ENCODE measurements around the gene CLPX.

CLPX gene

DNA sequence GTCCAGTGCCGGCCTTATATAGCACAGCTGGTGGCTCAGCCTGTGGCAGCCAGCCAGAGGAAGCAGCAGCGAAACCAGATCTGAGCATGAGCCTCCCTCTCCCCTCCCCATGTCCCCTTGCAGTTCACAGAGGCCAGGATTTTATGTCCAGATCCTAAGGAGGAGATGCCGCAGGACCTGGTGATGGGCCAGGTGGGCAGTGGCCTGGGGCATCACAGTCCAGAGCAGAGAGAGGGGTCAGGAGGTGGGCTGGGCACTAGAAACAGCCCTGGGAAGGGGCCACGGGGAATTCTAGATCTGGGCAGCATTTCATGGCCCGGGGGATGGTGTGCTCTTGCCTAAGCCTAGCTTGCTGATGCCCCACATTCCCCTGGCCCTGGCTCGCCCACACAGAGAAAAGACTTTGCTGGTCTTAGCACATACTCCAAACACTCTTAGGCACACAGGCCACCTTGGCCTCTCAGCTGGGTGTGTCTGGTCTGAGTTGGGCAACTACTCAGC, 26.4 kb upstream of the CLPX start:
- Mint-ChIP-seq H3K36me3 (ENCODE audit: low read depth) (no peaks in the 10 kb centered on the region), H3K27ac (no peak overlapping the region), H3K27me3 (no peaks in the 10 kb centered on the region), H3K4me1 (ENCODE audit: low read depth) (no peaks in the 10 kb centered on the region), H3K4me3 (no peak overlapping the region), H3K9me3 (no peaks in the 10 kb centered on the region)
- DNase-seq: no peak

DNA sequence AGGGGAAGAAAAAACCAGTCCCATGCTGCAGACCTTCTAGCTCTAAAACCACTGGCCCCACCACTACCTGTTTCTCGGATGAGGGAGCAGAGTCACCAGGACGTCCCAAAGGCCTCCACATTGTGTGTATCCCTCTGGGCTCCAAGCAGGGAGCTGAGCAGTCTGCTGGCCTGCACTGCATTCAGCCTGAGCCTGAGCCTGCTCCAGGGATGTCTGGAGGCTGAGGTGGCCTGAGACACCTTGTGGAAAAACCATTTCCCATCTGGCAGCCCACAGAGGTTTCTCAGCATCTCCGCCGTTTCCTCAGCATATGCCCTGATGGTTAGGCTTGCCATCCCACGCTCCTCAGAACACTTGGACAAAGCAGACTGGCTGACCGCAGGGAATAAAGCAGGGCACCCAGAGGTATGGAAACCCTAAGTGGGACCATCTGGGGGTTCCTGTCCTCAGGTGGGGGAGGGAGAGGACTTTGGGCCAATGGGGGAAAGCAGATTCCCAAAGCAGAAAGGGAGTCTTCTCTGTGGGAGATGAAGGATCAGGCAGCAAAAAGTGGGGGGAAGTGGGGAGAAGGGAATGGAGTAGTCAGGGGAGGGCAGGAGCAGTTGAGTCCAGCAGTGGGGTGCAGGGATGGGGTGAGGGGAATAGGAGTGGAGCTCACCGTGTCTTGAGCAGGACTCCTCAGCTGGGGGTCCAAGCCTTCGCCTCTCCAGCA, 25.8 kb upstream of the CLPX start, which contains the start of gene CILP:
Gene CILP, minus strand, starts transcription at position 704 of the 712 bp plus-strand sequence. CDS start 1,718 bp downstream, outside the sequence.
- H3K36me3 Mint-ChIP-seq (ENCODE audit: low read depth): no peaks in the 10 kb centered on the region
- no peaks in the 10 kb centered on the region for H3K9me3 Mint-ChIP-seq
- H3K4me3 Mint-ChIP-seq: no peak within 1 kb of the TSS
- H3K27me3 Mint-ChIP-seq: no peaks in the 10 kb centered on the region
- no peak for DNase-seq
- no peaks in the 10 kb centered on the region for H3K4me1 Mint-ChIP-seq (ENCODE audit: low read depth)
- no peak within 1 kb of the TSS for H3K27ac Mint-ChIP-seq

DNA sequence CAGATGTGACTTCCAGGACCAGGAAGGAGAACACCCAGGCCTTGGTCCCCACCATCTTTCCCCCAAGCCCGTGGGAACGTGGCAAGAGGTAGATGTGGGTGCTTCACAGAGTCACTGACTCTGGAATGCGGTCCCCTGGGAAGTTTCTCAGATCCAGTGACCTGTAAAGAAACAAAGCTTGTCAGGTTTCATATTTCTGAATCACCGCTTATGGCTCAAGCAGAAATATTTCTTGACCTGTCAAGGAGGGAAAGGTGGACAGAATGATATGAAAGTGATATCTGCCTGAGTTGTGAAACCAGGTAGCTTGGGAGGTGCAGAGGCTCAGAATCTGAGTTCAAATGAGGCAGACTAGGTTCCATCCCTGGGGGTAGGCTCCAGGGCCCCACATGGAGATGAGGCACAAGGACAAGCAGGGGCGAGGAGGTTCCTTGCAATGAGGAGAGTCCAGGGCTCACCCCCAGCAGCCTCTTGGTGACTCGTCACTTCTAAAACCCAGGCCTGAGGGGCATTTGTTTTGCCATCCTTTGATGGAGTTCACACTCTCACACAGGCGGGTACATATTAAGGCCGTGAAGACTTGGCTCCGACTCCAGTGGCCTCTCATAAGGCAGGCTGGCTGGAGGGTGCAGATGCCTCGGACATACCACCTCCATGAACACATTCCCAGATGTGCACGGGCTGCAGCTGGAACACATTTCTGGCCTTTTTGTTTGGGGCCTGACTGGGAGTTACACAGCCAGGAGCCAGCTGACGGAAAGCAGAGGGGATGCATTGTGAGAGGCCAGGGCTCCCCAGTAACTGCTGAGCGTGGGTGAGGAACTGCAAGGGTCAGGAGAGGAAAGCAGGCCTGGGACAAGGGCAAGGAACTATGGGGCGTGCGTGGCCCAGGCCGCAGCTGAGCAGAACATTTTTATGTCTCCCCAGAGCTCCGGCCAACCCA, 24.8 kb upstream of the CLPX start:
- H3K27me3 Mint-ChIP-seq: no peaks in the 10 kb centered on the region
- no peak overlapping the region for H3K27ac Mint-ChIP-seq
- no peak overlapping the region for H3K4me3 Mint-ChIP-seq
- H3K9me3 Mint-ChIP-seq: no peaks in the 10 kb centered on the region
- no peaks in the 10 kb centered on the region for H3K4me1 Mint-ChIP-seq (ENCODE audit: low read depth)
- no peaks in the 10 kb centered on the region for H3K36me3 Mint-ChIP-seq (ENCODE audit: low read depth)
- DNase-seq: no peak

DNA sequence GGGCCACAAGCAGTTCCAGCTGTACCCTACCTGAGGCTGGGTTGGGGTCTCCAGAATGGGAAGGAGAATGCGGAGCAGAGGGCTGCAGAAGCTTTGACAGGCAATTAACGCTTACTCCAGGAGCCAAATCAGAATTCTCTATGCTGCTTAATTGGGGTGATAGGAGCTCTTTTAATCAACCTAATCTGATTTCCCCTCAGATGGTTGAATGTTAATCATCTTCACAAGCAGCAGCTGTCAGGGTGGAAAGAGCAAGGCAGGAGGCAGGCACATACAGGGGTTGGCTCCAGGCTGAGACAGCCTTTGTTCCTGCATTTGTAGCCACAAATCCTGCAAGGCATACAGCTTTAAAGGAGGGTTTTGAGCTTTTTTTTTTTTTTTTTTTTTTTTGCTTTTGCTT, 23.5 kb upstream of the CLPX start:
- no peaks in the 10 kb centered on the region for H3K36me3 Mint-ChIP-seq (ENCODE audit: low read depth)
- no peaks in the 10 kb centered on the region for H3K4me1 Mint-ChIP-seq (ENCODE audit: low read depth)
- H3K4me3 Mint-ChIP-seq: no peak overlapping the region
- H3K9me3 Mint-ChIP-seq: no peaks in the 10 kb centered on the region
- no peak overlapping the region for H3K27ac Mint-ChIP-seq
- H3K27me3 Mint-ChIP-seq: no peaks in the 10 kb centered on the region
- no peak for DNase-seq

DNA sequence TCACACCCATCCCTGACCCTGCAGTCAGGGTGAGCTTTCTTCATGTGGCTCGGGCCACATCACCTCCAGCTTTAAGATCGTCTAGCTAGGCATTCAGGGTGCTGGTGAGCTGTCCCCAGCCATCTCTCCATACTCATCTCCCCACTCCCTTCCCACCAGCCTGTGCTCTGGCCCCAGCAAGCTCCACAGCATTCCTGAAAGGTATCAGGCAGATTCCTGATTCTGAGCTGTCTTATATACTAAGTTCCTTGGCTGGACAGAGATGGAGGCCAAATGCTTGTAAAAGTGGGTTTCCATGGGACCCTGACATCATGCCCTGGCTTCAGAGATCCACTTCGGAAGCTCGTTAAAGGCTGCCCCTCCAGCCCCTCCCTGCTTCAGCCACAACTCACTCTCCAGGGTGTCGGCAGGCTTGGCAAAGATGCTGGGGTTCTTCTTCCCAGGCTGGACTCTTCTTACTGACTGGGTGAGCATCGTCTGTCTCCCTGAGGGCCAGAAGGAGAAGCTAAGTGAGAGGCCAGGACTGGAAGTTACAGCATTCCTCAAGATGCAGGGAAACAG, 22.2 kb upstream of the CLPX start:
- no peak for DNase-seq
- Mint-ChIP-seq H3K36me3 (ENCODE audit: low read depth) (no peaks in the 10 kb centered on the region), H3K4me1 (ENCODE audit: low read depth) (no peaks in the 10 kb centered on the region), H3K27ac (no peak overlapping the region), H3K4me3 (no peak overlapping the region), H3K27me3 (no peaks in the 10 kb centered on the region), H3K9me3 (no peaks in the 10 kb centered on the region)

DNA sequence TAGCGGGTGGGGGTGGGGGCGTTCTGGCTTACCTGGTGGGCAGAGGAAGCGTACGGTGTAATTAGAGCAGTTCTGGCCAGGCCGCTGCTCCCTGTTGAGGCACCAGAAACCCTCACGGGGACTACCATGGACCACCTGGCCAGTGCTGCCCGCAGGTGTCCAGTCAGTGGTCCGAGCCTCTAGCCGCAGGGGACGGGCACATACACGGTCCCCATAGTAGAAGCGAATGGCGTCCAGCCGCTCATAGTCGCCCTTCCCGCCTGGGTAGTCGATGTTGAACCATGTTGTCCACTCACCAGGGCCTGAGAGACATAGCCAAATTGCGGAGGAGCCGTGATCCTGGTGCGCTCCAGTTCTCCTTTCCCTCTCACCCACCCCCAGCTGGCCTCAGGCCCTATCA, 21.6 kb upstream of the CLPX start:
- H3K9me3 Mint-ChIP-seq: no peaks in the 10 kb centered on the region
- H3K4me3 Mint-ChIP-seq: no peak overlapping the region
- no peaks in the 10 kb centered on the region for H3K4me1 Mint-ChIP-seq (ENCODE audit: low read depth)
- H3K27me3 Mint-ChIP-seq: no peaks in the 10 kb centered on the region
- no peaks in the 10 kb centered on the region for H3K36me3 Mint-ChIP-seq (ENCODE audit: low read depth)
- no peak for DNase-seq
- no peak overlapping the region for H3K27ac Mint-ChIP-seq

DNA sequence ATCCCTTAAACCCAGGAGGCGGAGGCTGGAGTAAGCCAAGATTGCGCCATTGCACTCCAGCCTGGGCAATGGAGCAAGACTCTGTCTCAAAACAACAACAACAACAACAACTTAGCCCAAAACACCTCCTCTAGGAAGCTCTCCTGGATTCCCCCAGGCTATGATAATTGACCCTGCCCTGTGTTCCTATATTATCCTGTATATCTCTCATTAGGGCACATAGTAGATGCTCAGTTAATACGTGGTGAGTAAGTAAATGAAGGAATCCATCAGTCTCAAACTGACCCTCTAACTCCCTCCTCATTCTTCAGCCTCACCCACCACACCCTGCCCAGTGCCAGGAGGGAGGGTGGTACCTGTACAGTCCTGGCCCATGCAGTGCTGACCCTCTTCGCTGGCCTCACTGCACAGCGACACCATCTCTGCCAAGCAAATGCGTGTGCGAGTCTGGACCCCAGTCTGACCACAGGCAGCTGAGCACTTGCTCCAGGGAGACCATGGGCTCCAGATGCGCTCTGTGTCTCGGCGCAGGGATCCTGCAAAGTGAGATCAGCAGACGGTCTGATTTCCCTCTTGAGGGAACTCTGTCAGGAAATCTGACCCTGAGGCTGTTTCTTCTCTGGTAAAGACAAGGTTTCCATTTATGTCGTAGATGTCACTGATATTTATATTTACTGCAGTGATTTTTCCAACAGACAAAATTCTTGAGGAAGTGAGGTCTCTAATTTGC, 20.0 kb upstream of the CLPX start:
- H3K4me1 Mint-ChIP-seq (ENCODE audit: low read depth): no peaks in the 10 kb centered on the region
- DNase-seq: no peak
- no peak overlapping the region for H3K27ac Mint-ChIP-seq
- H3K9me3 Mint-ChIP-seq: no peaks in the 10 kb centered on the region
- no peak overlapping the region for H3K4me3 Mint-ChIP-seq
- H3K36me3 Mint-ChIP-seq (ENCODE audit: low read depth): no peaks in the 10 kb centered on the region
- no peaks in the 10 kb centered on the region for H3K27me3 Mint-ChIP-seq

DNA sequence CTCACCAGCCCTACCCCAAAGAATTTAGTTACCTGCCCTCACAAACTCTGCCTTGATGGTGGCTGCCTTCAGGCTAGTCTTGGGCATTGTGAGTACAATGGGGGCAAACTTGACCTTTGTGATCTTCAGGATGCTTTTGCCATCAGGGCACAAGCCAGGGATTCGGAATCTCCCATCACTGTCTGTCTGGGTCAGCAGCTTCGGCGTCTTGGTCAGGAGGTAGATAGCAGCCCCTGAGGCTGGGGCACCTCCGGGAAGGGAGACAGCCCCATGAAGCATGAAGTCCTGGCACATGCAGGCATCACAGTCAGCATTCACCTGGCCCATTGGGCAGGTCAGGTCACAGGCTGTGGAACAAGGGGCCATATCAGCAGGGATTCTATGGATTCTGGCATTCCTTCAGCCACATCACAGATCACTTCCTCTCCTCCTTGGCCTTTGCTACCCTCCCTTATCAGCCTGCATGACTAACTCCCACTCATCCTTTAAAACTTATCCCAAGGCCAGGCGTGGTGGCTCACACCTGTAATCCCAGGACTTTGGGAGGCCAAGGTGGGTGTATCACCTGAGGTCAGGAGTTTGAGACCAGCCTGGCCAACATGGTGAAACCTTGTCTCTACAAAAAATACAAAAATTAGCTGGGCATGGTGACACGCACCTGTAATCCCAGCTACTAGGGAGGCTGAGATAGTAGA, 19.2 kb upstream of the CLPX start:
- no peak for DNase-seq
- Mint-ChIP-seq H3K27ac (no peak overlapping the region), H3K27me3 (no peaks in the 10 kb centered on the region), H3K4me3 (no peak overlapping the region), H3K4me1 (ENCODE audit: low read depth) (no peaks in the 10 kb centered on the region), H3K9me3 (no peaks in the 10 kb centered on the region), H3K36me3 (ENCODE audit: low read depth) (no peaks in the 10 kb centered on the region)

DNA sequence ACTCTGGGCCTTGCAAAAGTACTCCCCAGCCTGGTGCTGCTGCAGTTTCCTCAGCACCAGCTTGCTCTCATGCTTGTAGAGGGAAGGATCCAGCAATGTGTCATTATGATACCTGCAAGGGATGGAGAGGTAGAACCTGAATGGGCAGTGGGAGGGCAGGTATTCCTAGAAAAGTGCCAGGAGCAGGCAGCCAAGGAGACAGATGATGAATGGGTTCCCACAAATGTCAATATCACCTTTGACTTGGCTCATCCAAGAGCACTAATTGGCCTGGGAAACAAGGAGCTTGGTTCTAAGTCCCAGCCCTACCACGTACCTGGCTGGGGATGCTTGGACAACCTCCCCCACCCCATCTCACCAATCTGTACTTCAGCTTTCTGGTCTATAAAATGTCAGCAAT, 16.8 kb upstream of the CLPX start:
- Mint-ChIP-seq H3K36me3 (ENCODE audit: low read depth) (no peaks in the 10 kb centered on the region), H3K27ac (no peak overlapping the region), H3K4me3 (no peak overlapping the region), H3K27me3 (no peaks in the 10 kb centered on the region), H3K4me1 (ENCODE audit: low read depth) (no peaks in the 10 kb centered on the region), H3K9me3 (no peaks in the 10 kb centered on the region)
- DNase-seq: no peak

DNA sequence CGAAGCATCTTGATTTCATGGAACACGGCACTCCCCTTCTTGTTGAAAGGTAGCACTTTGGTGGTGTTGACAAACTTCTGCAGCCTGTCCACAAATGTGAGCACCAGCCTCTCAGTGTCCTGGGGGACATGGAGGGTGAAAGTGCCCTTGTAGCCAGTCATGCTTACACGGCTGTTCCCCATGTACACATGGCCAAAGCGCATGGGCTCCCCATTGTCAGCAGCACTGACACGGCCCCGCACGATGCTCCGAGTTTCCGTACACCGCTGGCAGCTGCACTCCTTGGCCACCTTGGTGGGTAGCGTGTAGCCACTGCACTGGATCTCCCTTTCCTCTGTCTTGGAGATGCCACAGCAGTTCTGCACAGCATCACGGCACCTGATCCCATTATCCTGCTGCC, 13.4 kb upstream of the CLPX start:
- H3K4me3 Mint-ChIP-seq: no peak overlapping the region
- no peaks in the 10 kb centered on the region for H3K27me3 Mint-ChIP-seq
- no peaks in the 10 kb centered on the region for H3K4me1 Mint-ChIP-seq (ENCODE audit: low read depth)

DNA sequence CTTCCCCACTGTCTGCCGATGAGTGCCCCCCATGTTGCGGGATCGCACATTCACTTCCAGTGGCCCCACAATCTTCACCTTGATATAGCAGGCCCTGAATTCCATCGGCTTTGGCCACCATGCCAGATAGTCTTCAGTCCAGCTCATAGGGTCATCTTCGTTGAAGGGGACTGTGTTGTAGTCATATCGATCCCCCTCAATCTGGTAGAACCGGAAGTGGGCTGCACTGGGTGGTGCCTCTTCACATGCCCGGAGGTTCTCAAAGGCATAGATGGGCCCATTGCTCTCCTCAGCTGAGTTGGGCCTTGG, 12.1 kb upstream of the CLPX start:
- no peak for DNase-seq
- Mint-ChIP-seq H3K4me3 (no peak overlapping the region), H3K9me3 (no peaks in the 10 kb centered on the region), H3K36me3 (ENCODE audit: low read depth) (no peaks in the 10 kb centered on the region), H3K4me1 (ENCODE audit: low read depth) (no peaks in the 10 kb centered on the region), H3K27ac (no peak overlapping the region), H3K27me3 (no peaks in the 10 kb centered on the region)

More for the DNA sequence above, 13.4 kb upstream of the CLPX start:
- no peak for DNase-seq
- Mint-ChIP-seq H3K9me3 (no peaks in the 10 kb centered on the region), H3K27ac (no peak overlapping the region), H3K36me3 (ENCODE audit: low read depth) (no peaks in the 10 kb centered on the region)

DNA sequence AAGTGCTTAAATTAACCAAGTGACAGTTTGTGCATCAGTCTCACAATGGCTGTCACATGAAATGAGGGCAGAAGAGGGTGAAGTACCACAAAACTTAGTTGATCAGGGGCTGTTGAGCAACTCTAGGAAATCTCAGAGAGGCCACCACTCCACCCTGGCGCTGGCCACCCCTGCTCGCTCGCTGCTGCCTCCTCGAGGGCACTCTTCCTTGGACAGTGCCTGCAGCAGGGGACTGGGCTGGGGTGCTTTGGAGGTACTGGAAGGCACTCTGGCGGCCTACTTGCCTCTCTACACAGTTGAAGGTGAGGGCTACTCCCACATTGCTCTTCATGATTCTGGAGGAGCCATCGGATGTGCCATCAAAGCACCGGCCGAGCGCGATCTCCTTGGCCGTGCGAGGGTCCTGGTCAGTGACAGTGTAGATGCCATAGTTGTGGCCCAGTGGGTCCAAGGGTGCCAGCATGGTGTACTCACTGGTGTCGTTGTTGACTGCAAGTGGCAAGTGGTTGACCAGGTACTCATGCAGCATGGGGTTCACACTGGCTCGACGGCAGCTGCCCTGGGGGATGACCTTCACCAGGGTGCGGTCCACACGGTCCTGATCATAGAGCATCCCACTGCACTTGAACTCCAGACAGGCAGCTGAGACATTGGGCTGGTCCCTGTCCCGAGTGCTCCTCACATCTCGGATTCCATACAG, 11.6 kb upstream of the CLPX start:
- H3K27me3 Mint-ChIP-seq: no peaks in the 10 kb centered on the region
- no peaks in the 10 kb centered on the region for H3K9me3 Mint-ChIP-seq
- no peaks in the 10 kb centered on the region for H3K4me1 Mint-ChIP-seq (ENCODE audit: low read depth)
- DNase-seq: no peak
- H3K36me3 Mint-ChIP-seq (ENCODE audit: low read depth): no peaks in the 10 kb centered on the region
- H3K27ac Mint-ChIP-seq: no peak overlapping the region
- no peak overlapping the region for H3K4me3 Mint-ChIP-seq

DNA sequence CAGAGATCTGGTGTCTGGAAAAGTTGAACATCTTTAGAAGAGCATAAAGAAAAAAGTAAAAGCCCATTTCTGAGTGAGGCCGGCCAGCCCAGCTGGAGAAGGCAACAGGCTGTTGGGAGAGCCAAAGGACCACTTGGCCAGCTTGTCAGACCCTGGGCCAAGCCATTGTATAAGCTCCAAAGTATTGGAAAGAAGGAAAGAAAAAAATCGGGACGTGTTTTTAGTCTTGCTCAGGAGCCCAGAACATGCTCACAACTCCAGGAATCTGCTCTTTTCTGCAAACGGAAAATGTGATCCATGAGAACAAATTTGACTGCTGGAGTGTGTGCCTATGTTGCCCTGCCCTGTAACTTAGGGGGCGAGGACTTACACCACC, 10.4 kb upstream of the CLPX start:
- Mint-ChIP-seq H3K9me3 (no peaks in the 10 kb centered on the region), H3K36me3 (ENCODE audit: low read depth) (no peaks in the 10 kb centered on the region)
- no peak for DNase-seq

More for the DNA sequence above, 10.4 kb upstream of the CLPX start:
- Mint-ChIP-seq H3K4me3 (no peak overlapping the region), H3K4me1 (ENCODE audit: low read depth) (no peaks in the 10 kb centered on the region), H3K27ac (no peak overlapping the region), H3K27me3 (no peaks in the 10 kb centered on the region)
